22Rv1 (cell line): Measurements from ENCODE around the gene FARS2.

Experiments used
- CTCF ChIP-seq: fragments of 450-650 bp; IDR thresholded peaks from 2 replicates; pipeline ENCODE4 v1.5.1; 2017; ENCODE audit warnings: mild to moderate bottlenecking
- ZFX ChIP-seq: fragments of 450-650 bp; IDR thresholded peaks from 2 replicates; pipeline ENCODE4 v1.6.1; 2017; ENCODE audit warnings: antibody characterized with exemption, borderline replicate concordance

DNA sequence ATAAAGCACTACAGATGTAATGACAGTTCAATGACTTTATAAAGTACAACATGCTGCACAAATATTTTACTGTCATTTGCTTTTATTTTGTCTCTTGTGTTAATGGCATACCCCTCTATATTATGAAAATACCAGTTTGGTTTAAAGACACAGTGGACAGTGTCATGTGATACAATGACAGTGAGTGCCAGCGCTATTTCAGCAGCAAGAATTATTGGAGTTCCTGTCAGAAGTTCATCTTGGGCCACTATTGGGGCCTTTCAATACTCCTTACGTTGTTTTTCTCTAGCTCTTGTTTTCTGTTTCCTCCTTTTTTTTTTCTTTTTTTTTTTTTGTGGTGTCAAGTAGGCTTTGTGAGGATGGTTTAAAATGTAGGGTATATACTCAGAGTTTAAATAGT, 232.5 kb downstream of the FARS2 start:
- no peak for TF ChIP-seq CTCF
- TF ChIP-seq ZFX = no peak
